Ishikawa (cell line): ENCODE data around the gene COL9A2.

Experiments
- CEBPB ChIP-seq: IDR thresholded peaks from 2 replicates; pipeline ENCODE4 v1.6.1; 2012
- CREB1 ChIP-seq: IDR thresholded peaks from 2 replicates; pipeline ENCODE4 v1.6.1; 2012; ENCODE audit warnings: low read depth
- EGR1 ChIP-seq: IDR thresholded peaks from 2 replicates; pipeline ENCODE4 v1.6.1; 2012
- EP300 ChIP-seq: IDR thresholded peaks from 2 replicates; pipeline ENCODE4 v1.6.1; 2012; ENCODE audit warnings: borderline replicate concordance
- FOXM1 ChIP-seq: IDR thresholded peaks from 2 replicates; pipeline ENCODE4 v1.6.1; 2012; ENCODE audit warnings: low read depth, borderline replicate concordance
- NFIC ChIP-seq: IDR thresholded peaks from 2 replicates; pipeline ENCODE4 v1.6.1; 2012
- RAD21 ChIP-seq: IDR thresholded peaks from 2 replicates; pipeline ENCODE4 v1.6.1; 2012; ENCODE audit warnings: low read depth
- REST ChIP-seq: IDR thresholded peaks from 2 replicates; pipeline ENCODE4 v1.6.1; 2012; ENCODE audit warnings: low read depth, mild to moderate bottlenecking
- TAF1 ChIP-seq: IDR thresholded peaks from 2 replicates; pipeline ENCODE4 v1.6.1; 2012; ENCODE audit warnings: low read depth, mild to moderate bottlenecking
- TCF12 ChIP-seq: IDR thresholded peaks from 2 replicates; pipeline ENCODE4 v1.6.1; 2012; ENCODE audit warnings: low read depth
- TEAD4 ChIP-seq: IDR thresholded peaks from 2 replicates; pipeline ENCODE4 v1.6.1; 2012
- YY1 ChIP-seq: IDR thresholded peaks from 2 replicates; pipeline ENCODE4 v1.6.1; 2012; ENCODE audit warnings: low read depth
- ZBTB7A ChIP-seq: IDR thresholded peaks from 2 replicates; pipeline ENCODE4 v1.6.1; 2012; ENCODE audit warnings: low read depth
- TF ChIP-seq, protein P1 (sequence below): IDR thresholded peaks from 2 replicates; pipeline ENCODE4 v1.6.1; 2012
- TF ChIP-seq, protein P2 (sequence below): IDR thresholded peaks from 2 replicates; pipeline ENCODE4 v1.6.1; 2012

The COL9A2 gene

GRCh38 chr1:40264354-40264781 lies 52.7 kb downstream of the COL9A2 start:
- TF ChIP-seq RAD21: no peak
- TF ChIP-seq CREB1: no peak
- TF ChIP-seq EP300: no peak
- TF ChIP-seq TCF12: no peak
- TF ChIP-seq REST: no peak
- TF ChIP-seq, protein P1, sequence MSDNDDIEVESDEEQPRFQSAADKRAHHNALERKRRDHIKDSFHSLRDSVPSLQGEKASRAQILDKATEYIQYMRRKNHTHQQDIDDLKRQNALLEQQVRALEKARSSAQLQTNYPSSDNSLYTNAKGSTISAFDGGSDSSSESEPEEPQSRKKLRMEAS: no peak
- no peak for TF ChIP-seq FOXM1
- no peak for TF ChIP-seq CEBPB
- TF ChIP-seq, protein P2, sequence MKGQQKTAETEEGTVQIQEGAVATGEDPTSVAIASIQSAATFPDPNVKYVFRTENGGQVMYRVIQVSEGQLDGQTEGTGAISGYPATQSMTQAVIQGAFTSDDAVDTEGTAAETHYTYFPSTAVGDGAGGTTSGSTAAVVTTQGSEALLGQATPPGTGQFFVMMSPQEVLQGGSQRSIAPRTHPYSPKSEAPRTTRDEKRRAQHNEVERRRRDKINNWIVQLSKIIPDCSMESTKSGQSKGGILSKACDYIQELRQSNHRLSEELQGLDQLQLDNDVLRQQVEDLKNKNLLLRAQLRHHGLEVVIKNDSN: no peak
- TF ChIP-seq TEAD4: no peak
- TF ChIP-seq YY1: no peak
- no peak for TF ChIP-seq NFIC
- TF ChIP-seq EGR1: no peak
- no peak for TF ChIP-seq TAF1
- no peak for TF ChIP-seq ZBTB7A

- TF ChIP-seq TCF12: no peak
- no peak for TF ChIP-seq TEAD4
- TF ChIP-seq EP300: no peak
- TF ChIP-seq CREB1: no peak
- TF ChIP-seq RAD21: no peak
- TF ChIP-seq ZBTB7A: no peak
Measured at GRCh38 chr1:40258445-40258769, 58.7 kb downstream of the COL9A2 start.

GRCh38 chr1:40257688-40258444 lies 59.2 kb downstream of the COL9A2 start, which contains the start of gene ZMPSTE24:
Gene ZMPSTE24 (plus strand): TSS chr1:40258236. CDS start chr1:40258272, 36 bp downstream.
- TF ChIP-seq TCF12 (peak; percentile 70), ZBTB7A (0 out of 2 replicates have a peak, but pooled peaks have one; percentile 41), CEBPB (peak; percentile 47; the same call in 1 of the 2 replicates), TAF1 (peak; percentile 97), TEAD4 (peak; percentile 52; the same call in 1 of the 2 replicates), RAD21 (0 out of 2 replicates have a peak, but pooled peaks have one; percentile 22), NFIC (peak; percentile 69), YY1 (peak; percentile 77), FOXM1 (peak; percentile 55; the same call in 1 of the 2 replicates), REST (no peak; the same call in 1 of the 2 replicates), CREB1 (peak; percentile 62; the same call in 1 of the 2 replicates), EGR1 (peak; percentile 54; the same call in 1 of the 2 replicates), EP300 (peak; percentile 44)
- TF ChIP-seq, protein P2: peak; percentile 50; the same call in 1 of the 2 replicates
- TF ChIP-seq, protein P1: peak; percentile 87

DNA sequence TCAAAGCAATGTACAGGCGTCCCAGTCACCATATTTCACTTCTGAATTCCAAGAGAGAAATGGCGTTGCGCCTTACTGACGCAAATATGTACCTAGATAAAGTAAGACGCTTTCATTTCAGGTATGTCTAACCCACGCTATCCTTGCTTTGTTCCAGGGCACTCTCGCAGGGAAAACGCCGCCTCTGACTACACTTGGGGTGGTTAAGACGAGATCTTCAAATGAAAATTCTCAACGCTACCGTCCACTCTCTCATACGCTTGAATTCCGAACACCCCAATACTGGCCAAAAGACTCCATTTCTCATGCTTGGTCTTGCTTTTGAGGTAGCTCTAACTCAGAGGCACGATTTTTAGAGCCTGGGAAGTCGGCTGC lies 59.8 kb downstream of the COL9A2 start:
- no peak for TF ChIP-seq CEBPB
- no peak for TF ChIP-seq REST
- no peak for TF ChIP-seq NFIC
- TF ChIP-seq, protein P2: no peak
- no peak for TF ChIP-seq CREB1
- TF ChIP-seq TCF12: no peak
- no peak for TF ChIP-seq TAF1
- TF ChIP-seq RAD21: no peak
- no peak for TF ChIP-seq YY1
- no peak for TF ChIP-seq EP300
